ENCODE results near the gene MAGI3. TPM values are rescaled to one million over a fixed set of nuclear protein-coding genes. Genes with fewer than 3 reads are reported as not detected.

MAGI3 gene
- total and polyA plus RNA-seq, 2 of the 13 experiments (the other 11 are each of a cell fraction or from before 2014, with no cell fraction given) = 4.0 to 11.8 TPM

DNA sequence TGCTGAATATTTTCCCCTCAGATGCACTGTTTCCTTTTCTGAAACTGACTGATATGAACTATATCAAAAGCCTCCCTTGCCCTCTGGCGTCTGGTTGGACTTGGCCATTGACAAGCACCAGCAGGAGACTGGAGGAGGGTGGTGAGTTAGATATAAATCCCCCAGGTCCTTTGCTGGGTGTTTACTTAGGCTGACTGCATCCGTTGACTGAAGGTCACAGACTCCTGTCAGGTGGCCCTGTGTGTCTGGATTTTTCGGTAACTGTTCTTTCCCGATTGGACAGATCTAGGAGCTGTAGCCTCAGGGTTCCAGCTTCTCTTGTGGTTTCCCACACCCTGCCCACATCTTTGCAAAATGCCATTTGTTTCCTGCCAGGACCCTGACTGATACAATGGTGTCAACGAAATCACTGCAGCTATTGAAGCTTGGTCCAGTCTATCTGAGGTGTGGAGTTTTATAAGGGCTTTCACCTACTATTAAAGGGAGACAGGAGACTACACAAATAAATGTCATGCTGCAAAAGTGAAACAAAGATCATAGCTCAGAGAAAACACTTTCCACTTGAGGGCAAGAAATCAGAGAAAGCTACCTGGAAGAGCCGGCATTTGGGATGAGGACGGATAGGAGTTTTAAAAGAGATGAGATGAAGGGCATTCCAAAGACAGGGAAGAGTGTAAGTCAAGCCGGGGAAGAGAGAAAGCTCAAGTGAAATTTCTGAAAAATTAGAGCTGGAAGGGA lies 1.5 kb upstream of the MAGI3 start (continued):
- TF ChIP-seq, protein P1, sequence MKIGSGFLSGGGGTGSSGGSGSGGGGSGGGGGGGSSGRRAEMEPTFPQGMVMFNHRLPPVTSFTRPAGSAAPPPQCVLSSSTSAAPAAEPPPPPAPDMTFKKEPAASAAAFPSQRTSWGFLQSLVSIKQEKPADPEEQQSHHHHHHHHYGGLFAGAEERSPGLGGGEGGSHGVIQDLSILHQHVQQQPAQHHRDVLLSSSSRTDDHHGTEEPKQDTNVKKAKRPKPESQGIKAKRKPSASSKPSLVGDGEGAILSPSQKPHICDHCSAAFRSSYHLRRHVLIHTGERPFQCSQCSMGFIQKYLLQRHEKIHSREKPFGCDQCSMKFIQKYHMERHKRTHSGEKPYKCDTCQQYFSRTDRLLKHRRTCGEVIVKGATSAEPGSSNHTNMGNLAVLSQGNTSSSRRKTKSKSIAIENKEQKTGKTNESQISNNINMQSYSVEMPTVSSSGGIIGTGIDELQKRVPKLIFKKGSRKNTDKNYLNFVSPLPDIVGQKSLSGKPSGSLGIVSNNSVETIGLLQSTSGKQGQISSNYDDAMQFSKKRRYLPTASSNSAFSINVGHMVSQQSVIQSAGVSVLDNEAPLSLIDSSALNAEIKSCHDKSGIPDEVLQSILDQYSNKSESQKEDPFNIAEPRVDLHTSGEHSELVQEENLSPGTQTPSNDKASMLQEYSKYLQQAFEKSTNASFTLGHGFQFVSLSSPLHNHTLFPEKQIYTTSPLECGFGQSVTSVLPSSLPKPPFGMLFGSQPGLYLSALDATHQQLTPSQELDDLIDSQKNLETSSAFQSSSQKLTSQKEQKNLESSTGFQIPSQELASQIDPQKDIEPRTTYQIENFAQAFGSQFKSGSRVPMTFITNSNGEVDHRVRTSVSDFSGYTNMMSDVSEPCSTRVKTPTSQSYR (CRISPR knock-in tag; IDR thresholded peaks at IDR 0.05; ENCODE audit: borderline replicate concordance) = no peak; the same call in 1 of the 2 replicates
- TF ChIP-seq MAF1 (CRISPR knock-in tag; IDR thresholded peaks at IDR 0.05; ENCODE audit: borderline replicate concordance) (no peak), RFX5 (IDR thresholded peaks at IDR 0.05; ENCODE audit: low read depth, low read length) (no peak), ELF4 (CRISPR knock-in tag; IDR thresholded peaks at IDR 0.05; ENCODE audit: borderline replicate concordance) (no peak), KAT7 (CRISPR knock-in tag; IDR thresholded peaks at IDR 0.05; ENCODE audit: borderline replicate concordance) (no peak), ISX (CRISPR knock-in tag; conservative IDR thresholded peaks at IDR 0.05) (no peak), ZFYVE20 (CRISPR knock-in tag; IDR thresholded peaks at IDR 0.05; ENCODE audit: borderline replicate concordance, low read depth) (no peak), JARID2 (CRISPR knock-in tag; IDR thresholded peaks at IDR 0.05; ENCODE audit: insufficient replicate concordance) (no peak), DMAP1 (CRISPR knock-in tag; IDR thresholded peaks at IDR 0.05) (no peak), CAMTA2 (CRISPR knock-in tag; IDR thresholded peaks at IDR 0.05; ENCODE audit: borderline replicate concordance) (no peak), MTF1 (CRISPR knock-in tag; IDR thresholded peaks at IDR 0.05) (no peak), KLF9 (CRISPR knock-in tag; IDR thresholded peaks at IDR 0.05; ENCODE audit: low read depth) (no peak), REXO4 (CRISPR knock-in tag; IDR thresholded peaks at IDR 0.05; ENCODE audit: borderline replicate concordance) (no peak), ZNF589 (CRISPR knock-in tag; conservative IDR thresholded peaks at IDR 0.05) (no peak), ZEB1 (IDR thresholded peaks at IDR 0.05; ENCODE audit: insufficient replicate concordance, low read depth) (no peak), ZNF20 (CRISPR knock-in tag; IDR thresholded peaks at IDR 0.05) (no peak), POGZ (CRISPR knock-in tag; IDR thresholded peaks at IDR 0.05) (peak; percentile 73)
- TF ChIP-seq, protein P2, sequence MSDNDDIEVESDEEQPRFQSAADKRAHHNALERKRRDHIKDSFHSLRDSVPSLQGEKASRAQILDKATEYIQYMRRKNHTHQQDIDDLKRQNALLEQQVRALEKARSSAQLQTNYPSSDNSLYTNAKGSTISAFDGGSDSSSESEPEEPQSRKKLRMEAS (IDR thresholded peaks at IDR 0.05) = 0 out of 2 replicates have a peak, but pooled peaks have one; percentile 17
- TF ChIP-seq, protein P3, sequence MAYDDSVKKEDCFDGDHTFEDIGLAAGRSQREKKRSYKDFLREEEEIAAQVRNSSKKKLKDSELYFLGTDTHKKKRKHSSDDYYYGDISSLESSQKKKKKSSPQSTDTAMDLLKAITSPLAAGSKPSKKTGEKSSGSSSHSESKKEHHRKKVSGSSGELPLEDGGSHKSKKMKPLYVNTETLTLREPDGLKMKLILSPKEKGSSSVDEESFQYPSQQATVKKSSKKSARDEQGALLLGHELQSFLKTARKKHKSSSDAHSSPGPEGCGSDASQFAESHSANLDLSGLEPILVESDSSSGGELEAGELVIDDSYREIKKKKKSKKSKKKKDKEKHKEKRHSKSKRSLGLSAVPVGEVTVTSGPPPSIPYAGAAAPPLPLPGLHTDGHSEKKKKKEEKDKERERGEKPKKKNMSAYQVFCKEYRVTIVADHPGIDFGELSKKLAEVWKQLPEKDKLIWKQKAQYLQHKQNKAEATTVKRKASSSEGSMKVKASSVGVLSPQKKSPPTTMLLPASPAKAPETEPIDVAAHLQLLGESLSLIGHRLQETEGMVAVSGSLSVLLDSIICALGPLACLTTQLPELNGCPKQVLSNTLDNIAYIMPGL (CRISPR knock-in tag; IDR thresholded peaks at IDR 0.05; ENCODE audit: borderline replicate concordance in 1 of 2, low read depth in 1 of 2) = peak in 1 of 2 experiments; percentile 28; a peak in 1 of 4 replicates
- TF ChIP-seq, protein P4, sequence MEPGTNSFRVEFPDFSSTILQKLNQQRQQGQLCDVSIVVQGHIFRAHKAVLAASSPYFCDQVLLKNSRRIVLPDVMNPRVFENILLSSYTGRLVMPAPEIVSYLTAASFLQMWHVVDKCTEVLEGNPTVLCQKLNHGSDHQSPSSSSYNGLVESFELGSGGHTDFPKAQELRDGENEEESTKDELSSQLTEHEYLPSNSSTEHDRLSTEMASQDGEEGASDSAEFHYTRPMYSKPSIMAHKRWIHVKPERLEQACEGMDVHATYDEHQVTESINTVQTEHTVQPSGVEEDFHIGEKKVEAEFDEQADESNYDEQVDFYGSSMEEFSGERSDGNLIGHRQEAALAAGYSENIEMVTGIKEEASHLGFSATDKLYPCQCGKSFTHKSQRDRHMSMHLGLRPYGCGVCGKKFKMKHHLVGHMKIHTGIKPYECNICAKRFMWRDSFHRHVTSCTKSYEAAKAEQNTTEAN (CRISPR knock-in tag; conservative IDR thresholded peaks at IDR 0.05) = no peak
- TF ChIP-seq, protein P5, sequence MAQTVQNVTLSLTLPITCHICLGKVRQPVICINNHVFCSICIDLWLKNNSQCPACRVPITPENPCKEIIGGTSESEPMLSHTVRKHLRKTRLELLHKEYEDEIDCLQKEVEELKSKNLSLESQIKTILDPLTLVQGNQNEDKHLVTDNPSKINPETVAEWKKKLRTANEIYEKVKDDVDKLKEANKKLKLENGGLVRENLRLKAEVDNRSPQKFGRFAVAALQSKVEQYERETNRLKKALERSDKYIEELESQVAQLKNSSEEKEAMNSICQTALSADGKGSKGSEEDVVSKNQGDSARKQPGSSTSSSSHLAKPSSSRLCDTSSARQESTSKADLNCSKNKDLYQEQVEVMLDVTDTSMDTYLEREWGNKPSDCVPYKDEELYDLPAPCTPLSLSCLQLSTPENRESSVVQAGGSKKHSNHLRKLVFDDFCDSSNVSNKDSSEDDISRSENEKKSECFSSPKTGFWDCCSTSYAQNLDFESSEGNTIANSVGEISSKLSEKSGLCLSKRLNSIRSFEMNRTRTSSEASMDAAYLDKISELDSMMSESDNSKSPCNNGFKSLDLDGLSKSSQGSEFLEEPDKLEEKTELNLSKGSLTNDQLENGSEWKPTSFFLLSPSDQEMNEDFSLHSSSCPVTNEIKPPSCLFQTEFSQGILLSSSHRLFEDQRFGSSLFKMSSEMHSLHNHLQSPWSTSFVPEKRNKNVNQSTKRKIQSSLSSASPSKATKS (CRISPR knock-in tag; IDR thresholded peaks at IDR 0.05) = no peak
